CD4-positive, alpha-beta T cell (primary cell): ENCODE measurements around the gene ZNF804B. TPM values are rescaled to one million over a fixed set of nuclear protein-coding genes. Genes with fewer than 3 reads are reported as not detected.

ENCODE experiments used
- ATAC-seq: fragments of 200-7000 bp; cut with Tn5 transposase; one replicate; pipeline ENCODE4 v1.10.0; 2022; ENCODE audit warnings: mild to moderate bottlenecking; ENCODE audit not compliant: poor library complexity
- CTCF ChIA-PET: fragments of 350-600 bp; sonication (Branson Sonifier 250); formaldehyde crosslinking; loops from one replicate; lab custom pipeline; 2021; ENCODE audit warnings: antibody characterized with exemption, inconsistent platforms; lab: Charles Lee
- POLR2A ChIA-PET: fragments of 350-600 bp; sonication (Branson Sonifier 250); formaldehyde crosslinking; loops from one replicate; lab custom pipeline; 2021; ENCODE audit warnings: antibody characterized with exemption, inconsistent platforms; lab: Charles Lee
- DNase-seq, 14 experiments: peaks; one replicate each; pipeline ENCODE4 v3.0.0-alpha.2; 2013 to 2020; ENCODE audit warnings: mixed read lengths in 2 of 14
- H3K27ac ChIP-seq, 2 donors: one replicate each; pipeline versions ENCODE4 v1.5.1 to v1.7.0; 2013; ENCODE audit warnings: low read length in 2 of 2, low read depth in 1 of 2, mild to moderate bottlenecking in 1 of 2
- H3K27me3 ChIP-seq, 2 experiments: 1 replicate in 1 of 2; 2 replicates in 1 of 2; pipeline versions ENCODE4 v1.6.1 to v1.7.0; 2013; ENCODE audit warnings: low read length in 2 of 2, control low read depth in 1 of 2, mild to moderate bottlenecking in 1 of 2, moderate library complexity in 1 of 2; ENCODE audit not compliant: insufficient read depth in 2 of 2, control insufficient read depth in 1 of 2
- H3K36me3 ChIP-seq: one replicate; pipeline ENCODE4 v1.6.1; 2013; ENCODE audit warnings: low read length, control low read depth; ENCODE audit not compliant: insufficient read depth
- H3K4me1 ChIP-seq: one replicate; pipeline ENCODE4 v1.6.1; 2013; ENCODE audit warnings: low read length, control low read depth; ENCODE audit not compliant: insufficient read depth
- H3K4me3 ChIP-seq: one replicate; pipeline ENCODE4 v1.5.1; 2013; ENCODE audit warnings: mild to moderate bottlenecking, low read length, moderate library complexity
- H3K9me3 ChIP-seq, 2 experiments: 1 replicate in 1 of 2; 2 replicates in 1 of 2; pipeline versions ENCODE4 v1.6.1 to v1.7.0; 2013; ENCODE audit warnings: low read length in 2 of 2, mild to moderate bottlenecking in 2 of 2, control low read depth in 1 of 2, moderate library complexity in 1 of 2; ENCODE audit not compliant: control insufficient read depth in 1 of 2, insufficient read depth in 1 of 2
- H3K27ac Mint-ChIP-seq: one replicate; pipeline ENCODE4 v1.8.0; 2020; ENCODE audit warnings: mixed read lengths
- H3K27me3 Mint-ChIP-seq: one replicate; pipeline ENCODE4 v1.8.0; 2021; ENCODE audit warnings: mixed read lengths
- H3K36me3 Mint-ChIP-seq: one replicate; pipeline ENCODE4 v1.8.0; 2021; ENCODE audit warnings: low read depth, mixed read lengths
- H3K4me1 Mint-ChIP-seq: one replicate; pipeline ENCODE4 v1.8.0; 2021; ENCODE audit warnings: low read depth, mixed read lengths
- H3K4me3 Mint-ChIP-seq: one replicate; pipeline ENCODE4 v1.8.0; 2020; ENCODE audit warnings: mild to moderate bottlenecking, mixed read lengths
- H3K9me3 Mint-ChIP-seq: one replicate; pipeline ENCODE4 v1.8.0; 2020; ENCODE audit warnings: mixed read lengths
- intact Hi-C, 2 experiments: fragments of 100-400 bp; cut with DNase I in 1 of 2; cut with micrococcal nuclease in 1 of 2; formaldehyde crosslinking; loops; one replicate each; pipeline versions ENCODE4 v1.15.1 to v1.9.0; 2023 to 2025; cut with DNase I, micrococcal nuclease
- total RNA-seq, 174 experiments: library from RNA in 2 of 174; stranded (reverse) in 2 of 174; gene quantifications; one replicate each; pipeline ENCODE4 v1.2.3 and lab custom pipeline; 2021 to 2026
- TF ChIP-seq, protein P1 (sequence below): fragments of 200-600 bp; IDR thresholded peaks from one replicate; pipeline ENCODE4 v1.8.0; 2022; ENCODE audit warnings: antibody characterized with exemption, mild to moderate bottlenecking

The ZNF804B gene
- total RNA-seq, 2 experiments from 2014 or later = not detected

DNA sequence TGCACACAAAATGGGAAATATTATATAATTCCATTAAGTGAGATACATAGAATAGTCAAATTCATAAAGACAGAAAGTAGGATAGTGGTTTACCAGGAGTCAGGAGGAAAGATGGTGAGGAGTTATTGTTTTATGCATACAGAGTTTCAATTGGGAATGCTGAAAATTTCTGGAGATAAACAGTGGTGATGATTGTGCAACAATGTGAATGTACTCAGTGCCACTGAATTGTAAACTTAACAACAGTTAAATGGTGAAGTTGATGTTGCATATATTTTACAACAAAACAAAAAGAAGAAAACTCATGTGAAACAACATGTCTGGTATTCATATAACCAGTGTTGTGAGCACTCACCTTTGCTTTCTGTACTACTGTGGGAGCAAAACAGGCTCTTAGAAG lies 204.9 kb downstream of the ZNF804B start:
- Histone ChIP-seq H3K36me3 (no peaks in the 10 kb centered on the region), H3K4me1 (no peaks in the 10 kb centered on the region), H3K27me3 (no peaks in the 10 kb centered on the region), H3K4me3 (no peak overlapping the region), H3K27ac (no peak overlapping the region), H3K9me3 (no peaks in the 10 kb centered on the region)
- TF ChIP-seq, protein P1, sequence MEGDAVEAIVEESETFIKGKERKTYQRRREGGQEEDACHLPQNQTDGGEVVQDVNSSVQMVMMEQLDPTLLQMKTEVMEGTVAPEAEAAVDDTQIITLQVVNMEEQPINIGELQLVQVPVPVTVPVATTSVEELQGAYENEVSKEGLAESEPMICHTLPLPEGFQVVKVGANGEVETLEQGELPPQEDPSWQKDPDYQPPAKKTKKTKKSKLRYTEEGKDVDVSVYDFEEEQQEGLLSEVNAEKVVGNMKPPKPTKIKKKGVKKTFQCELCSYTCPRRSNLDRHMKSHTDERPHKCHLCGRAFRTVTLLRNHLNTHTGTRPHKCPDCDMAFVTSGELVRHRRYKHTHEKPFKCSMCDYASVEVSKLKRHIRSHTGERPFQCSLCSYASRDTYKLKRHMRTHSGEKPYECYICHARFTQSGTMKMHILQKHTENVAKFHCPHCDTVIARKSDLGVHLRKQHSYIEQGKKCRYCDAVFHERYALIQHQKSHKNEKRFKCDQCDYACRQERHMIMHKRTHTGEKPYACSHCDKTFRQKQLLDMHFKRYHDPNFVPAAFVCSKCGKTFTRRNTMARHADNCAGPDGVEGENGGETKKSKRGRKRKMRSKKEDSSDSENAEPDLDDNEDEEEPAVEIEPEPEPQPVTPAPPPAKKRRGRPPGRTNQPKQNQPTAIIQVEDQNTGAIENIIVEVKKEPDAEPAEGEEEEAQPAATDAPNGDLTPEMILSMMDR = no peak
- POLR2A ChIA-PET = no interaction called here
- Mint-ChIP-seq H3K27ac (no peak overlapping the region), H3K36me3 (no peaks in the 10 kb centered on the region), H3K4me3 (no peak overlapping the region), H3K9me3 (peaks cover 2% of the 10 kb centered on the region), H3K27me3 (peaks cover 5% of the 10 kb centered on the region), H3K4me1 (no peaks in the 10 kb centered on the region)
- CTCF ChIA-PET = no interaction called here
- intact Hi-C loops = no loop called here
- DNase-seq = no peak
- ATAC-seq = no peak

DNA sequence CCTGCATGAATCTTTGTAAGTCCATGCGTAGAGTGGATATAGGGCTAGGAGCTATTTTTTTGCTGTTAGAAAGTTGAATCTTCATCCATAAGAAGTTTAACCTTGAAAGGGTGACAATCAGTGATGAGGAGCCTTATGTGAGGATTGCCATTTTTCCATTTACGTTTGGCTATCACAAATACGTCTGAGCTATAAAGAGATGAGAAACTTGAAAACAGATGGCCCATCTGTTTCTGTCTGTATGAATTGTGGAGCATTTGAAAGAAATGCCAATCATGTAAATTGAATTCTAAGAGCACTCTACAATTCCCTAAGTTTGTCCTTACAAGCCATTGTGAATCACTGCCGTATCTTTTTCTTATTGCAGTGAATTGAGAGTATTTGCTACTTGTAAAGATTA lies 205.9 kb downstream of the ZNF804B start:
- H3K27ac Mint-ChIP-seq = no peak overlapping the region
- H3K9me3 ChIP-seq = no peaks in the 10 kb centered on the region
- H3K36me3 Mint-ChIP-seq = no peaks in the 10 kb centered on the region
- peaks cover 2% of the 10 kb centered on the region for H3K9me3 Mint-ChIP-seq
- H3K4me3 Mint-ChIP-seq = no peak overlapping the region
- intact Hi-C loops = no loop called here
- no peaks in the 10 kb centered on the region for H3K27me3 ChIP-seq
- H3K4me1 ChIP-seq = no peaks in the 10 kb centered on the region
- CTCF ChIA-PET = no interaction called here
- no peak overlapping the region for H3K4me3 ChIP-seq
- ATAC-seq (no peak), DNase-seq (no peak)
- POLR2A ChIA-PET = no interaction called here
- H3K27ac ChIP-seq = no peak overlapping the region
- peaks cover 5% of the 10 kb centered on the region for H3K27me3 Mint-ChIP-seq
- TF ChIP-seq, protein P1 = no peak
- H3K36me3 ChIP-seq = no peaks in the 10 kb centered on the region
- H3K4me1 Mint-ChIP-seq = no peaks in the 10 kb centered on the region

DNA sequence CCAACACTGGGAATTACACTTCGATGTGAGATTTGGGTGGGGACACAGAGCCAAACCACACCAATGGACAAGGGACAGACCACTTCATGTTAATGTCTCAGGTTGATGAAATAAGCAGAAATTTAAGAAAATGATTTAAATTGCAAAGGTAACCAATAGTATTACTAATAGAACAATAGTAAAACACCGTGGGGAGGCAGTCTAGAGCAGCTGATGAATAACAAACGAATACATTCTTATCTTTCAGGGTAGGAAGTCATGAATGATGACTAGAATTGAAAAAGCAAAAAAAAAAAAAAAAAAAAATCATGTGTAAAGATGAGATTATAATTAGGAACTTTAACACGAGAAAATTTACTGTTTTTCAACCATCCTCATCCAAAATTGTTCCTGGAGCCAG lies 207.9 kb downstream of the ZNF804B start:
- POLR2A ChIA-PET = no interaction called here
- no peaks in the 10 kb centered on the region for H3K9me3 ChIP-seq
- CTCF ChIA-PET = no interaction called here
- H3K36me3 ChIP-seq = no peaks in the 10 kb centered on the region
- DNase-seq (no peak), ATAC-seq (no peak)
- H3K27me3 Mint-ChIP-seq = no peaks in the 10 kb centered on the region
- no peaks in the 10 kb centered on the region for H3K4me1 Mint-ChIP-seq
- TF ChIP-seq, protein P1 = no peak
- H3K4me3 Mint-ChIP-seq = no peak overlapping the region
- H3K4me3 ChIP-seq = no peak overlapping the region
- H3K4me1 ChIP-seq = no peaks in the 10 kb centered on the region
- H3K27ac ChIP-seq = no peak overlapping the region
- no peak overlapping the region for H3K27ac Mint-ChIP-seq
- H3K36me3 Mint-ChIP-seq = no peaks in the 10 kb centered on the region
- no peaks in the 10 kb centered on the region for H3K9me3 Mint-ChIP-seq
- intact Hi-C loops = no loop called here
- no peaks in the 10 kb centered on the region for H3K27me3 ChIP-seq
